ENCODE results near the gene TGM2.

DNA sequence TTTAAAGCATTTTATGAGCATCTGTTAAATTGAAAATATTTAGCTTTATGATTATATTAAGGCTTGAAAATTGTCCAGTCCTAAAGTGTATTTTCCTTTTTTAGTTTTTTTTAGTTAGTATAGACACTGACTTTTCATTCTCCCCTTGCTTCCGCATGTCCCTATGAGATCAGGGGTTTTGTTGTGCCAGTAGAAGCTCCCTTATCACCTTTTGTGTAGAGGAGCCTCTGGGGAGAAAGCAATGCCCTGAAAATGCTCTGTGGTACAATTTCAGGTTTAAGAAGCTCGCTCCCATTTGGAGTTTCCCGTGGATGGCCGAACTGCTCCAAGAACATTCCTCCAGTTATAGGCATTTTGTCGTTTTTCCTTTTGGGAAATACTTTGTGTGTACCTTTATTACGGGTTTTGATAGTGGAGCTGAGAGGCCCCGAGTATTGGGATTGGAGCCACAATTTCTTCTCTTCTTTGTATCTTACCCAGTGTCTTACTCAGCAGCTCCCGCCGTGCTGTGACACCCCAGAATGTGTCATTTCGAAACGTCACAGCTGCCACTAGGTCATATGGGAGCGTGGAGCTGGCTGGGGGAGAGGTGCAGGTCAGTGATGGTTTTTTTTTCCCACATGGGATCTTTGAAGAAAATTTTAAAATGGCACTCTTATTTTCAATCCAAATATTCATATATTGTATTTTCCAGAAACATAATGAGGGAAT, 81.6 kb downstream of the TGM2 start:
- TF ChIP-seq TCF7L2 (IDR thresholded peaks at IDR 0.05; ENCODE audit: low read depth, low read length) (no peak), POLR2AphosphoS5 (IDR thresholded peaks at IDR 0.05; ENCODE audit: low read depth, low read length) (no peak)
